NCI-H446 (cell line): Measurements from ENCODE around the gene TTPAL.
"Not testable (repeated sequence)": the region's sequence is repeated elsewhere in the genome, so short reads cannot be mapped to it uniquely, and the experiment has no call there.

Source experiments
- DNase-seq, 2 experiments: peaks; one replicate each; lab custom pipeline; 2025; lab: John Stamatoyannopoulos, UW

TTPAL gene

DNA sequence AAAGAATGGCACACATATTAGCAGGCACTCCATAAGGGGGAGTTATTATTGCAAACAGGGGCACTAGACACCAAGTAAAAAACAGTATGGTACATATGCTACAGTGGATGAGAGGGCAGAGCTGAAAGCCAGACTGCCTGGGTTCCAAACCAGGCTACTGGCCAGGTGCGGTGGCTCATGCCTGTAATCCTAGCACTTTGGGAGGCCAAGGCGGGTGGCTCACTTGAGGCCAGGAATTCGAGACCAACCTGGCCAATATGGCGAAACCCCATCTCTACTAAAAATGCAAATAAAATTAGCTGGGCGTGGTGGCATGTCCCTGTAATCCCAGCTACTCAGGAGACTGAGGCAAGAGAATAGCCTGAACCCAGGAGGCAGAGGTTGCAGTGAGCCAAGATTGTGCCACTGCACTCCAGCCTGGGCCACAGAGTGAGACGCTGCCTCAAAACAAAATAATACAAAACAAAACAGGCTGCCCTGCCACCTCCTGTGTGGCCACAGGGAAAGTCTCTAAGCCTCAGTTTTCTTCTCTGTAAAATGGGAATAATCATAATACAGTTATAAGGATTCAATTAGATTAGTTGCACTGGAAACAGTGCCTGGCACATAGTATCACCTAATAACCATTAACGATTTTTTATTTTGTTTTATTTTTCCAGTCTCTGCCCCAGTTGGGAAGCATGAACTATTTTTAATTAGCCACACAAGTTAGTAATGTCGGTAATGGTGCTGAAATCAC lies 7.5 kb upstream of the TTPAL start:
- DNase-seq, result no peak

DNA sequence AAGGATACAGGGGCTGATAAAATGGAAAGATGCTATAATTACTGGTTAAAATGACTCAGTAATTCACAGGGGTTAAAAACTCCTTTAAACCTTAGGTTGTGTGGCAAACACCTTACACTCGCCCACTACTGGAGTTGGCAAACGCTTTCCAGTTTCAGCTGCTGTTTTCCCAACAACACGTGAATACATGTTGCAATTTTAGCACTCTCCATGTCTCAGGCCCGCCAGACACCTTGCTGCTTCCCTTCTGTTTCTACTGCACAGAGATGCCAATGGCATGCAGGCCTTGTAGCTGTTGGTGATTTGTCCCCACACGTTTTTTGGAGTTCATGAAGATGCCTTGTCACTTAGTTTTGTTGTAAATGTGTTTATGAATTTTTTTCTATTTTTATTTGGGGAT lies 5.3 kb upstream of the TTPAL start:
- no peak for DNase-seq

DNA sequence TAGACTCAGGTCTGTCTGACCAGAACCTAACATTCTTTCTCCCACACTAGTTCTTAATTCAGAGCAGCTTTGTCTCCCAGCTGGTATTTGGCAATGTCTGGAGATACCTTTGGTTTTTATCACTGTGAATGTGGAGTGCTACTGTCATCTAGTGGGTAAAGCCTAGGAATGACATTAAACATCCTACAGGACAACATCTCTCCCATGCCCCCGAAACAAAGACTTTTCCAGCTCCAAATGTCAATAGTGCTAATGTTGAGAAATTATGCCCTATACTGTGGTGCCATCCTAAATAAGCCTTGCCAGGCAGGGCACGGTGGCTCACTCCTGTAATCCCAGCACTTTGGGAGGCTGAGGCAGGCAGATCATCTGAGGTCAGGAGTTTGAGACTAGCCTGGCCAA lies 4.2 kb upstream of the TTPAL start:
- peak in 1 of 2 experiments; percentile 19 for DNase-seq

DNA sequence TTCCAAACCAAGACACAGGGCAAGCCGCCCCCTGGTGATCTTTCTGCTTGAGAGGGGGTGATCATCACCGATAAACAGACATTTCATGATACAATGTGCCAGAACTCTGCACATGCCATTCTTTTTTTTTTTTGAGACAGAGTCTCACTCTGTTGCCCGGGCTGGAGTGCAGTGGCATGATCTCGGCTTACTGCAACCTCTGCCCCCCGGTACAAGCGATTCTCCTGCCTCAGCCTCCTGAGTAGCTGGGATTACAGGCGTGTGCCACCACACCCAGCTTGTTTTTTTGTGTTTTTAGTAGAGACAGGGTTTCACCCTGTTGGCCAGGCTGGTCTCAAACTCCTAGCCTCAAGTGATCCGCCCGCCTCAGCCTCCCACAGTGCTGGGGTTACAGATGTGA lies 3.4 kb upstream of the TTPAL start:
- not testable (repeated sequence) for DNase-seq

DNA sequence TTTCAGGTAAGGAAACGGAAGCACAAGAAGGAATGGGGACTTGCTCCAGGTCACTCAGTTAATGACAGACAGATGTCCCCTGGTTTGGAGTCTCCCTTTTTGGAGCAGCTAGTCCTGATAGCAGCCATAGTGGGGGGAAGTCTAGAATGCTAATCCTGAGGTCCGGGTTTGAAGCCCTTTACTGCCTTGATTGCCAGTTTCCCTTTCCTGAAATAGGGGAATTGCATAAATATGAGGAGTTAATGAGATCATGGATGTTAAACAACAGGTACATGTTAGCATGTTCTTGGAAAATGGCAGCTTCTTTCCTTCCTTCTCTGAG lies 341 bp upstream of the TTPAL start:
- no peak for DNase-seq

DNA sequence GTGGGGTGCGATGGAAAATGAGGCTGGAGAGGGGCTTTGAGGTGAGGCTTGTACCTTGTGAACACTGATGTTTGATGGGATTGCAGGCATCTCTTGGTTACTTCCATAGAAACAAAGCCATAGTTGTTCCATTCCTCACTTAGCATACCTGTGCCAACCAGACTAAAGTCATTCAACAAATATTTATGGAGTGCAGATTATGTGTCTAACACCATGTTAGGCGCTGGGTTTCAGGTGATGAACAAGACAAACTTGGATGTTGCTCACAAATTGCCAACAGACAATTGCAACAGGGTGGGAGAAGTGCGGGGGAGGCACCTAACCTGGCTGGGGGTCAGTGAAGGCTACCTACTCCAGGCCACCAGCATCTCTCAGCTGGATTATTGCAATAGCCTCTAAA lies 1.5 kb downstream of the TTPAL start:
- DNase-seq, result no peak

DNA sequence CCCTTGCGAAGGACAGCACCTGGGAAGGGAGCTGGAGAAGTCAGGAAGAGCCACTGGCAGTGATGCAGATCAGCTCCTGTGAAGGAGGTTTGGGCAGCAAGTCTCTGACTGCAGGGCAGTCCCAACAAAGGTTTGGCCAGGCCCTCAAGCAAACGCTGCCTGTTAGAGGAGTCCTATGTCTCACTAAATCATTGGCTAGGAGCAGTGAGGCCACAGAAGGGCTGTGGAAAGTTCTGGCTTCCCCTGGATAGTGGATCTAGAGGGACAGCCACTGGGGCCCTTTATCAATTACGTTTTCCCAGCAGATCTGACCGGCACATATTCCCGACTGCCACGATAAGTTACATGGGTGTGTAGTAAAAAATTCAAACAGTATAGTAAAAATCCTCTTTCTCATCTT lies 2.5 kb downstream of the TTPAL start:
- no peak for DNase-seq

DNA sequence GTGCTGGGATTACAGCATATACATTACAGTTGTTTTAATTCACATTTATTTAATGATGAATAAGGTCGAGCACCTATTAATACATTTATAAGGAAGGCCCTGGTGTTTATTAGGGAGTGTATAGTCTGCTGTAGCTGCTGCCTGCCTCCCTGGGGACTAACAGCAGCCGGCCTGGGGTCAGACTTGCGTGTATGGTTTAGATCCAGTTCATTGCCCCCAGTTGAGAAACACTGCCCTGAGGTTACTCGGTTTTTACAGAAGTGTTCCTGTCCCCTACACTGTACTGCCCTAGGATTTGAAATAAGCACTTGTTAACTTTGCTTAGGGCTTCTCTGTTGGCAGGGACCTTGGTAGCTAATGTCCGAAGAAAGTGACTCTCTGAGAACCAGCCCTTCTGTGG lies 4.0 kb downstream of the TTPAL start:
- DNase-seq, result no peak

DNA sequence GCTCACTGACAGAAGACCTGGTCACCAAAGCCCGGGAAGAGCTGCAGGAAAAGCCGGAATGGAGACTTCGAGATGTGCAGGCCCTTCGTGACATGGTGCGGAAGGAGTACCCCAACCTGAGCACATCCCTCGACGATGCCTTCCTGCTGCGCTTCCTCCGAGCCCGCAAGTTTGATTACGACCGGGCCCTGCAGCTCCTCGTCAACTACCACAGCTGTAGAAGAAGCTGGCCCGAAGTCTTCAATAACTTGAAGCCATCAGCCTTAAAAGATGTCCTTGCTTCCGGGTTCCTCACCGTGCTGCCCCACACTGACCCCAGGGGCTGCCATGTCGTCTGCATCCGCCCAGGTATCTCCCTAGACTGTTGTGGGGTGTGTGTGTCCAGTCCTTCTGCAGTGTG lies 4.4 kb downstream of the TTPAL start:
- no peak for DNase-seq

DNA sequence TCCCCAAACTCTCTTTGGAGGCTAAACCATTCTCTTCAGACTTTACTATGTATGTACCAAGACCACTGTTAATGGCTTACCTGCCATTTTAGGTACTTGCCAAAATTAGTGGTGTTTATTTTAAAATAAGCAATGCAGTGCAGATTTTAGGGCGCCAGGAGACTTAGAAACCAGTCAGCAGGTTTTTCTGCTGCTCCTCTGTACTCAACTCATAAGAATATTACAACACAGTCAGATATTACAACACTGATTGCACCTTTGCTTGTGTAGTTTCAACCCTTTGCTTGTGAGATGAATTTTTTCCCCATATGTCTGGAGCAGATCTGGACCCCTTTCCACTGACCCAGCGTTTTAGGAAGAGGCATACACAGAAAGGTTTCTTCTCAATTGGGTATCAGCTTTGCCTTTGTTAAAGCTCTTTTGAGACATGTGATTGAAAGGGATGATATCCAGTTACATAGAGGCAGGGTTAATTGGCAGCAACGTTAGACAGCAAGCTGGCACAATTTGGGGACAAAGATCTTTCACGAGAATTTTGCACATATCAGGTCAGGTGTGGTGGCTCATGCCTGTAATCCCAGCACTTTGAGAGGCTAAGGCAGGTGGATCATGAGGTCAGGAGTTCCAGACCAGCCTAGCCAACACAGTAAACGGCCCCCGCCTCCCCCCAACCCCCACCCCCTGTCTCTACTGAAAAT lies 6.2 kb downstream of the TTPAL start:
- DNase-seq, result no peak

DNA sequence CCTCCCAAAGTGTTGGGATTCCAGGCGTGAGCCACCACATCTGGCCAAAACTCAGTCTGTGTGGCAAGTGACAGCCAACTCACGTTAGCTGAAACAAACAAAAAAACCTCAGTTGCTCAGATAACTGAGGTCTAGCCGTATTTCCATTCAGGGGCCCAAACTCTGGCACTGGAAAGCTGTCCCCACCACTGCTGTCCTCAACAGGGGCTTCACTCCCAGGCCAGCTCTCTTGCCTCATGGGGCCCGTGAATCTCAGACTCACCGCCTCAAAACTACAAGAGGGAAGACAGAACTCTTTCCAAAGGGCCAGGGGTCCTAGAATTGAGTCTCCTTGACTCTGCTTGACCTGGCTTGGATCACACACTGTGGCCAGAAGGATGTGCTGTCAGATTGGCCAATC lies 7.4 kb downstream of the TTPAL start:
- no peak for DNase-seq

DNA sequence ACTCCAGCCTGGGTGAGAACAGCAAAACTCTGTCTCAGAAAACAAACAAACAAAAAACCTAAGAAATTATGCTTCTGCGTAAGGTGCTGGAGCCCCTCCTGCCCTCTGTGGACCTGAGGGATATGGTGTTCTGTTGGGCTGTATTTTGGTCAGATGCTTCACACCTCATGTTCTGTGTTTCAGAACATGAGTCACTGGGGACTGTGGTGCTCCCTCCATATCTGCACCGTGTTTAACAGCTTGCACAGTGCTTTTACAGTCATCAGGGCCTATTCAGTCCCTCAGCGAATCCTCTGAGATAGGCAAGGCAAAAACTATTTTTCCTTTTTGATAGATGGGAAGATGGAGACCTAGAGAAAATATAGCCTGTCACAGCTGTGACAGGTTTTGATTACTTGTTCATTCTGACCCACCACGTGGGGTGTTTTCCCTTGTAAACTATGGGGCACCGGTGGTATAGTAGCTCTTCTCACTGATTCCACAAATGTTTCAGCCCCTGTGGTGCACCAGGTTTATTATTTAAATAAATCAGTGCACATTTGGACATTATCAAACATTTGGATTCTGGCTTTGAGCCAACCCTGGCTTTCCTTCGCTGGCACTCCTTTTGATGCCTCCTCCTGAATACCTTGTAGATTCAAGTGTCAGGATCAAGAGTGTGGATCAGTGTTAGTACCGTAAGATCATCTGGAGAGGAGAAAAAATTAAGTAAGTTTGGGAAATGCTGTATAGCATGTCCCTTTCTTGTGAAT lies 9.6 kb downstream of the TTPAL start:
- no peak for DNase-seq

DNA sequence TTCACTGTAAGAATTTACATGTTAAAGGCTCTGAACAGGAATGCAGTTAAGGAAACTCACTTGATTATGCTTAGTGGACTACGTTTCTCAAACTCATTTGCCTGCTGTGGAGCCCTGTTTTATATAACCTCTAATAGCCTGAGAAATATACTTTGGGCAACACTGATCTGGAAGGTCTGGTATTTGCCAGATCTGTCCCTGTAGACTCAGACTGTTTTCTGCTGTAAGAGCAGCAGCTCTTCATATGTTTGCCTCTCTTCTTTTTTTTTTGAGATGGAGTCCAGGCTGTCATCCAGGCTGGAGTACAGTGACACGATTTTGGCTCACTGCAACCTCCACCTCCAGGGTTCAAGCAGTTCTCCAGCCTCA lies 10.1 kb downstream of the TTPAL start:
- DNase-seq, result no peak

DNA sequence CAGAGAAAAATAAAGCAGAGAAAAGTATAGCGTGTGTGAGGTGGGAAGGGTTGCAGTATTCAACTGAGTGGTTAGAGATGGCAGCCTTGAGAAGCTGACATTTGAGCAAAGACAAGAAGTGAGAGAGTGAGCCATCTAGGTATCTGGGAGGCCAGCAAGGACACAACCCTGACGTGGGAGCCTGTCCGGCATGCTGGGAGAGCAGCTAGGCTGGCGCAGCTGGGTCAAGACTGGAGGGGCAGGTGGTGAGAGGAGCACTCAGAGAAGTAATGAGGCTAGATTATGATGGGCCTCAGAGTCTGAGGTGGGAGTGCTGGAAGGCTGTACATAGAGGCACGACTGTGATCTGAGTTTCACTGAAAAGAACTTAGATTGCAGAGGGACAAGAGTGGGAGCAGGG lies 12.9 kb downstream of the TTPAL start:
- DNase-seq, result no peak

DNA sequence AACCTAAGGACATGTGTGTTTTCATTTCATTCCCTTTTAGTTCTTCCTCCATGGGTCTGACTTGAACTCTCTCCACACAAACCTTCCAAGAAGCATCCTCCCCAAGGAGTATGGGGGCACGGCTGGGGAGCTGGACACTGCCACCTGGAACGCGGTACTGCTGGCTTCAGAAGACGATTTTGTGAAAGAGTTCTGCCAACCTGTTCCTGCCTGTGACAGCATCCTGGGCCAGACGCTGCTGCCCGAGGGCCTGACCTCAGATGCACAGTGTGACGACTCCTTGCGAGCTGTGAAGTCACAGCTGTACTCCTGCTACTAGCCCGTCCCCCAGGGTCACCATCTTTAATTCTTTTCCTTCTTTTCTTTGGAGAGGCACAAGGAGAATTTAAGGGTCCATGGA lies 13.5 kb downstream of the TTPAL start:
- DNase-seq, result no peak

DNA sequence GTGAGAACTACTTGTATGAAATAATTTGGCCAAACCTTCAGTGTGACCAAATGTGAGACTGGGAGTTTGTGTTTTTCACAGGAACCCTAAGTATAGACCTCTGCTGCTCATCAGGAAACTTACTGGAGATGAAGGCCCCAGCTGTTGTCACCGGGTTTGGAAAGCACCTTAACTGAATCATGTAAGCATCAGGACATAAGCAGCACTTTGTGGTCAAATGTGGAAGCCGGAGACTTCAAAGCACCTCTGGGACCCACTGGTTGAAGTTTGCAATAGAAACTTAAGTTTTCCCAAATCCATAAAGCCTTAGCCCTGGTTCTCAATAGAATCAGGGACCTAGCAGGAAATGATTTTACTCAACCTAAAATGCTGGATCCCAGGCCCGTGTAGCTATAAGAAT lies 14.3 kb downstream of the TTPAL start:
- no peak for DNase-seq

DNA sequence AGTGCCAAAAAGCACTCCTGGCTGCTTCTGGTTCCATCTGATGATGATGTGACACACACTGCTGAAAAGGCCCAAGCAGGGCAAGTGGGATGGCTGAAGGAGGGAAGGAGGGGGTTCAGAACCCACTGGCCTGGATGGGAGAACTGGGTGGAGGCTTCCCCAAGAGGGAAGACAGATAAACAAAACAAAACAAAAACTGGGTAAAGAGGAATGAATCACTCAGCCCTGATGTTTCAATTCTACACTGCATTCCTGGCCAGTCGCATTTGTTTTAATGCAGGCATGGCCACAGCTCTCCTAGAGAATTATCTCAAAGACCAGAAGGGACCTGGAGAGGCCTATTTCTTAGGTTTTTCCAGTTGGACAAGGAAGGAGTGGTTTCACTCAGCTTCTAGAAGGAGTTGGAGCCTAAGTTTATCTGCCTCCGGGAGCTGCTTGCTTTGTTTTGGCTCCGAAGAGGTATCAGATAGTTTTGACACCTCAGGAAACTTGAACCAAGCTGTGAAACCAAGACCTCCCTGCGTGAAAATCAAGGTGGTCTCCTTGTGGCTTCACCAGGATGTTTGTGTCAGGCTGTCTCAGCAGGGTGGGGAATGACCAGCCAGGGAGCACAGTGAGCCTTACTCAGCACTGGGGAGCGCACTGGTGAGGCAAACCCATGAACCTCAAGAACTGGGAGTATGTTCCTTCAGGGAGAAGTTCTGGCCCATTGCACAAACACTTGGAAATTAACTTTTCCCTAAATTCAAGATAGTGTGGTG lies 16.1 kb downstream of the TTPAL start:
- no peak for DNase-seq

DNA sequence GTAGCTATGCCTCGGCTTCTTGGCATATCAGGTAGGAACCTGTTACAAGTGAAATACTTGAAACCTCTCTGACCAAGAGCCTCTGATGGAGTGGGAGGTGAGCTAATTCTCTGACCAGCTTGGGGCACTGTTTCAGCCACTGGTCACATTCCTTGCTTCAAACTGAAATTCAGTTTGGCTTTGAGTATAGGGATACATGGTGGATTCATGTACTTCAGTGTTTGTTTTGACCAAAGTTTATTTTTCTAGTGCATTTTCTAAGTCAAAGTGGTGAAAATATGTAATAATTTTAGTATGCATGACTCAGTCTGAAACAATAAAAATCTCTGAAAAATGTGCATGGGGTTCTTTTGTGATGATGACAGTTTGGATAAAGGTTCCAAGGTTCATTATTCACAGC lies 18.6 kb downstream of the TTPAL start:
- no peak for DNase-seq

DNA sequence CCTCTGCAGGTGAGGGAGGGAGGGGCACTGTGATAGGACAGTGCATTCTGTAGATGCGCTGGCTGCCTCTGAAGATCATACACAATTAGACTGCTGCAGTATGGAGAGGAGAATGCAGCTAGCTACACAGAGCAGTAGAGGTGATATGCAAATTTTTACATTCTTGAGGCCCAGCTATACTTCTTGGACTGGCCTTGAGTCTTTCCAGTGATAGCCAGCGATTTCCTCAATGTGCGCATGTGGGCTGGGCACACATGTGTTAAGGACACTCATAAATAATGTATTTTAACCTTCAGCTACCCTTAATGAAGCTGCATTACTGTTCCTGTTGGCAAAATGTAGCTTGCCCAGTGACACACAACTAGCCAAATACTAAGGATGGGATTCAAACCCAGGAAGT lies 19.0 kb downstream of the TTPAL start:
- no peak for DNase-seq

DNA sequence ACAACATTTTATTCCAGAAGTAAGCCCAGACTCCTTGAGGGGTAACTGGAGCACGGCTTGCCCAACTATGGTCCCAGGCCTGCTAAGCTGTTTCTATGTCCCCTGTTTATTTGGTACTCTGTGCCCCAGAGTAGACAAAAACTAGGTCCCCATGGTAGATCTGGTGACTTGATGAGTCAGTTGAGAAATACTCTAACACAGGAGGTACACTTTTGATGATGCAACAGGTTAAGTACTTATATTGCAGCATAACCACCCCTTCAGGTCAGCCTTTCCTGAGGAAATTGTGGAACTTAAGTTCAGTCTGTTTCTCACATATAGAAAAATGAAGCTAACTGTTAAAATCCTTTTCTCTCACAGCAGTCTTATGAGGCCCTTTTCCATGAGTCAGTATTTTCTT lies 19.6 kb downstream of the TTPAL start:
- DNase-seq, result no peak

DNA sequence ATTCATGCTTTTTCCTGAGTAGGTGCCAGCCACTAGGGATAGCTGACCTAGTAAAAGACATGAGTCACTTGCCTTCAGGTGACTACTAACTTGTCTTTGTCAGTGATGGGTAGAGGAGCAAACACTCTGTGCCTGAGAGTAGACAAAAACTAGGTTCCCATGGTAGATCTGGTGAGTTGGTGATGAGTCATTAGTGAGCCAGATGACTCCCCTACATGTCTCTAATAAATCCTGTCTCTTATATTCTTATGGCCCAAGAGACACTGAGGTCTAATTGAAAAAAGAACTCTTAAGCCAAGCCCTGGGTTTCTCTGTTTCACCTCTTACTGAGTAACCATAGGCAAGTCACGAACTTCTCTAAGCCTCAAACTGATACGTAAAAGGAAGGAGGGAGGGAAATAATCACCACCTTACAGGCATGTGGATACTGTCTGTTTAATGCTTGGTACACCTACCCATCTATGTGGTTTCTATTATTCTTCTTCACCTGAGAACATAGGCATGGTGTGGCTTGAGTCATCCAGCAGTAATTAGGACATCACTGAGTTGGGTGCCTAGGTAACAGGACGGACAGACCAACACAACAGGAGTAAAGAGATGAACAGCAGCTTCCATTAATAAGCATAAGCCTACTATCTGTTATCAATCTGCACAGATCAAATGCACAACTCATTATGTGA lies 20.3 kb downstream of the TTPAL start:
- DNase-seq, result no peak

DNA sequence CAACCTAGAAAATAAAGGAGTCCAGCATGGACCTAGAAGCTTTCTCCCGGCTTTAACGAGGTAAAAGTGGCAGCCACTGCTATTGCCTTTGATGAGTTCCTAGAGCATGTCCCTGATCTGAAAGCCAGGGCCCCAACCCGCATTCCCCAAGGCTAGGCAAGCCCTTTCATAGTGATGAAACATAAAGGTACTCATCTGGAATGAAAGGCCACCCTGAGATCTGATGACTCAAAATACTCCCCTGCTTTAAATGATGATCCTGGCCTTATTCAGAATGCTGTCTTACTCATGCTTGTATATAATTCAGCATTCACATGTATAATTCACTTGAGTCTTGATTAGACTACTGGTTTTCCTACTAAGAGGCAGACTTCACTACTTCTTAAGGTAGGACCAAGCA lies 21.3 kb downstream of the TTPAL start:
- DNase-seq, result no peak
